HFFc6 (cell line): Measurements from ENCODE around the gene DPH6. TPM values are rescaled to one million over a fixed set of nuclear protein-coding genes. Genes with fewer than 3 reads are reported as not detected.
"Not testable (repeated sequence)": the region's sequence is repeated elsewhere in the genome, so short reads cannot be mapped to it uniquely, and the experiment has no call there.

Source experiments
- DNase-seq: peaks from one replicate; pipeline ENCODE4 v3.0.0-alpha.2; 2018
- H3K27ac Mint-ChIP-seq: 2 replicates; pipeline ENCODE4 v1.8.0; 2020; ENCODE audit warnings: mild to moderate bottlenecking, mixed read lengths
- H3K27me3 Mint-ChIP-seq: 2 replicates; pipeline ENCODE4 v1.8.0; 2021; ENCODE audit warnings: mild to moderate bottlenecking, moderate library complexity, mixed read lengths; ENCODE audit not compliant: insufficient read depth
- H3K36me3 Mint-ChIP-seq: 2 replicates; pipeline ENCODE4 v1.8.0; 2021; ENCODE audit warnings: low read depth, mixed read lengths
- H3K4me1 Mint-ChIP-seq: 2 replicates; pipeline ENCODE4 v1.8.0; 2020; ENCODE audit warnings: low read depth, mixed read lengths
- H3K4me3 Mint-ChIP-seq: 2 replicates; pipeline ENCODE4 v1.8.0; 2020; ENCODE audit warnings: mild to moderate bottlenecking, moderate library complexity, mixed read lengths
- H3K9me3 Mint-ChIP-seq: 2 replicates; pipeline ENCODE4 v1.8.0; 2020; ENCODE audit warnings: mild to moderate bottlenecking, mixed read lengths
- CTCF ChIP-seq: fragments of 200-600 bp; sonication (generic); IDR thresholded peaks from 2 replicates; pipeline ENCODE4 v1.5.0; 2021; ENCODE audit warnings: antibody characterized with exemption, mild to moderate bottlenecking
- total RNA-seq, 6 experiments: library from RNA; stranded (reverse); fragmentation: NEBNext Ultra II Directional; extraction: Animal tissue kit (Norgen Biotek cat#: 25700); gene quantifications; 2 replicates in 1 of 6; 3 replicates in 5 of 6; pipeline ENCODE4 v1.2.3, GENCODE V29; 2021

Gene DPH6
- total RNA-seq, 6 experiments from 2014 or later: 8.9 to 14.8 (median 12.1) TPM

GRCh38 chr15:35445891-35446290, 100.1 kb downstream of the DPH6 start:
- no peaks in the 10 kb centered on the region for H3K27me3 Mint-ChIP-seq
- no peak overlapping the region for H3K4me3 Mint-ChIP-seq
- H3K27ac Mint-ChIP-seq: no peak overlapping the region
- H3K9me3 Mint-ChIP-seq: no peaks in the 10 kb centered on the region
- peaks cover 52% of the 10 kb centered on the region for H3K4me1 Mint-ChIP-seq
- TF ChIP-seq CTCF: no peak
- H3K36me3 Mint-ChIP-seq: peaks cover 6% of the 10 kb centered on the region
- no peak for DNase-seq

GRCh38 chr15:35444557-35445204, 101.3 kb downstream of the DPH6 start:
- peaks cover 11% of the 10 kb centered on the region for H3K36me3 Mint-ChIP-seq
- peak; percentile 48 for DNase-seq
- TF ChIP-seq CTCF: peak; percentile 93

GRCh38 chr15:35443376-35443775, 102.6 kb downstream of the DPH6 start:
- Mint-ChIP-seq H3K9me3 (no peaks in the 10 kb centered on the region), H3K27me3 (no peaks in the 10 kb centered on the region), H3K36me3 (peaks cover 11% of the 10 kb centered on the region), H3K27ac (no peak overlapping the region), H3K4me1 (peaks cover 64% of the 10 kb centered on the region), H3K4me3 (no peak overlapping the region)
- TF ChIP-seq CTCF: no peak
- no peak for DNase-seq

More at GRCh38 chr15:35444557-35445204, 101.3 kb downstream of the DPH6 start:
- H3K27me3 Mint-ChIP-seq: no peaks in the 10 kb centered on the region
- peaks cover 54% of the 10 kb centered on the region for H3K4me1 Mint-ChIP-seq
- H3K4me3 Mint-ChIP-seq: no peak overlapping the region
- H3K27ac Mint-ChIP-seq: no peak overlapping the region
- no peaks in the 10 kb centered on the region for H3K9me3 Mint-ChIP-seq

GRCh38 chr15:35442742-35443141, 103.2 kb downstream of the DPH6 start:
- Mint-ChIP-seq H3K4me3 (no peak overlapping the region), H3K27ac (no peak overlapping the region), H3K4me1 (peaks cover 64% of the 10 kb centered on the region), H3K9me3 (no peaks in the 10 kb centered on the region), H3K27me3 (no peaks in the 10 kb centered on the region), H3K36me3 (peaks cover 11% of the 10 kb centered on the region)
- TF ChIP-seq CTCF: no peak
- no peak for DNase-seq

GRCh38 chr15:35441279-35441678, 104.7 kb downstream of the DPH6 start:
- not testable (repeated sequence) for H3K4me3 Mint-ChIP-seq, DNase-seq, H3K9me3 Mint-ChIP-seq, H3K27ac Mint-ChIP-seq, H3K27me3 Mint-ChIP-seq
- Mint-ChIP-seq H3K36me3 (peaks cover 17% of the 10 kb centered on the region; the same call in 1 of the 2 replicates), H3K4me1 (peaks cover 67% of the 10 kb centered on the region)

- H3K36me3 Mint-ChIP-seq: peaks cover 21% of the 10 kb centered on the region; the same call in 1 of the 2 replicates
- TF ChIP-seq CTCF: no peak
- H3K4me1 Mint-ChIP-seq: peaks cover 58% of the 10 kb centered on the region
- DNase-seq: no peak
- no peaks in the 10 kb centered on the region for H3K9me3 Mint-ChIP-seq
- H3K27me3 Mint-ChIP-seq: no peaks in the 10 kb centered on the region
- no peak overlapping the region for H3K27ac Mint-ChIP-seq
- H3K4me3 Mint-ChIP-seq: no peak overlapping the region
Measured at GRCh38 chr15:35440265-35440664, 105.7 kb downstream of the DPH6 start.
